Measurements from ENCODE around the gene CPNE8.
A peak's percentile ranks its signal among the peaks of the same experiment; 100 is the strongest.

- TF ChIP-seq REST (IDR thresholded peaks at IDR 0.05; ENCODE audit: low read depth) (no peak), CREB1 (IDR thresholded peaks at IDR 0.05; ENCODE audit: low read depth) (no peak), MAX (IDR thresholded peaks at IDR 0.05) (no peak), RAD21 (IDR thresholded peaks at IDR 0.05; ENCODE audit: low read depth) (no peak), FOXM1 (IDR thresholded peaks at IDR 0.05; ENCODE audit: borderline replicate concordance, low read depth) (no peak), TAF1 (IDR thresholded peaks at IDR 0.05; ENCODE audit: low read depth) (no peak), EP300 (IDR thresholded peaks at IDR 0.05; ENCODE audit: borderline replicate concordance) (no peak), TEAD4 (IDR thresholded peaks at IDR 0.05) (no peak), YY1 (IDR thresholded peaks at IDR 0.05; ENCODE audit: low read depth) (no peak), ZBTB7A (IDR thresholded peaks at IDR 0.05; ENCODE audit: low read depth) (no peak), CEBPB (IDR thresholded peaks at IDR 0.05) (0 out of 2 replicates have a peak, but pooled peaks have one; percentile 34), TCF12 (IDR thresholded peaks at IDR 0.05; ENCODE audit: low read depth) (no peak), EGR1 (IDR thresholded peaks at IDR 0.05) (no peak)
Measured at GRCh38 chr12:38949363-38949762, 44.0 kb upstream of the CPNE8 start.

Measured in Ishikawa (cell line).